HG03457 (cell line): ENCODE data around the gene TRMT2A.

Experiments used
- ATAC-seq: cut with Tn5 transposase; IDR thresholded peaks from one replicate; pipeline ENCODE4 v1.9.1; 2021; ENCODE audit warnings: moderate number of reproducible peaks; ENCODE audit not compliant: unreplicated experiment

Gene TRMT2A

DNA sequence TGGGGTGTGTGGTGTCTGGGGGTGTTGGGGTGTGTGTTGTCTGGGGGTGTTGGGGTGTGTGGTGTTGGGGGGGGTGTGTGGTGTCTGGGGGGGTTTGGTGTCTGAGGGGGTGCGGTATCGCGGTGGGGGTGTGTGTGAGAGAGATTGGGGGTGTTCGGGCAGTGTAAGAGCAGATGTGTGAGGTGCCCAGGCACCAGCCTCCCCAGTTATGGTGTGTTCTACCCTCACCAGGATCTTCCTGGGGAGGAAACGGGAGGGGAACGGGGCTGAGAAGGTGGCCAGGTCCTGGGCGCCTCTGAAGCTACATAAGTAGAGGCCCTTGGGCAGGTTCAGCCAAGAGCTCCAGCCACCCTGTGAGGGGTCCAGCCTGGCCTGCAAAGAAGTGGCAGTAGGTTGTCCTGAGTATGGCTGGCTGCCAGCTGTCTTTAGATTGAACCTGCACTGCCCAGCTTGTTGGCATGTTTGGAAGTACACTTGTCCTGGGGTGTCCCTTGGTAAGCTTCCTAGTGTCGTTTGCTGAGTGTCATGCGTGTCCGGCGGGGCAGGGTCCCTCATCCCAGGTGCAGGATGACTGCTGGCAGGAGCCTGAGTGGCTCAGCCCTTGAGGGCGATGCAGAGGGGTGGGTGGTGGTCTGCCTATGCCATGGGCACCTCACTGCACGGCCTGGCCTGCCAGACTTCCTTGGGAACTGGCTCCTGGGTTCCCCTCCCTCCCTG lies 6.5 kb upstream of the TRMT2A start:
- ATAC-seq: no peak

DNA sequence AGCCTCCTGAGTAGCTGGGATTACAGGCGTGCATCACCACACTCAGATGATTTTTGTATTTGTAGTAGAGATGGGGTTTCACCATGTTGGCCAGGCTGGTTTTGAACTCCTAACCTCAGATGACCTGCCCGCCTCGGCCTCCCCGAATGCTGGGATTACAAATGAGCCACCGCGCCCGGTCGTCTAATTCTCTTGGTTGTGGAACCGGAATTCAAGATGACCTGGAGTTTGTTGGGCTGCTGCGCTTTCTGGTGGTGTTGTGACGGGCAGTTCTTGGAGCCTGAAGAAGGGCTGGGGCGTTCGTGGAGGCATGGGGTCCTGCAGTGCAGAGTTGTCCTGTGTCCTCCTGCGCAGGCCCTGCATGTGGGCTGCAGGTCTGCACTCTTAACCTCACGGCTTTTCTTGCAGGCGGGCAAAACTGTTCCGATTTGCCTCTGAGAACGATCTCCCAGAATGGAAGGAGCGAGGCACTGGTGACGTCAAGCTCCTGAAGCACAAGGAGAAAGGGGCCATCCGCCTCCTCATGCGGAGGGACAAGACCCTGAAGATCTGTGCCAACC lies 4.9 kb upstream of the TRMT2A start:
- ATAC-seq: no peak

DNA sequence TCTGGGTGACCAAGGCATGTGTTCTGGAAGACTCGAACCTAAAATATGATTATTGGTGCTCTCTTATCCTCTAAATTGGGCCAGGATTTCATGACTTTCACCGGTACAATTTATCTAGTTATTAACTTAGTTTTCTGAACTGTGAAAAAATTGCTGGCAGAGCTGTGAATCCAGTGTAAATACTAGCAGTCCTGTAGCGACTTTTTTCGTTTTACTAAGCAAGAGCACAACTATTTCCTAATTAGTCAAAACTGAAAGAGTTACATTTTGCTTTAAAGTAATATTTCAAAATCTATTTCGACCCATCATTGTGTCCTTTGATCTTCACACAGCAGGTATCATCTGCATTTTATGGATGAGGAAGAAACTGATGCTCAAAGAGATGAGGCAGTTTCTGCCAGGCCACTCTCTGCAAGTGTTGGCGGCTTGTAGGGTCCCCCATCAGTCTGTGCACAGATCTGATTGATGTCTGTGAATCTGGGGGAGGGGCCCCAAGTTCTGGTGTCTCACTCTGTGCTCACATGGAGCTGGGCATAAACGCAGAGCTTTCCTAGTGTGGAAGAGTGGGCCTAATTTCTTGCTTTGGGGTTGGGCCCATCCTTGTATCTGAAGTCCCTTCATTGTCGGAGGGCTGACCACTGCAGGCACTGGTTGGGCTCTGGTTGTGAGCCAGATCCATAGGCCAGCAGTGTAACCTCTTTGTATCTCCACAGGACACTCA lies 1.4 kb upstream of the TRMT2A start:
- no peak for ATAC-seq

DNA sequence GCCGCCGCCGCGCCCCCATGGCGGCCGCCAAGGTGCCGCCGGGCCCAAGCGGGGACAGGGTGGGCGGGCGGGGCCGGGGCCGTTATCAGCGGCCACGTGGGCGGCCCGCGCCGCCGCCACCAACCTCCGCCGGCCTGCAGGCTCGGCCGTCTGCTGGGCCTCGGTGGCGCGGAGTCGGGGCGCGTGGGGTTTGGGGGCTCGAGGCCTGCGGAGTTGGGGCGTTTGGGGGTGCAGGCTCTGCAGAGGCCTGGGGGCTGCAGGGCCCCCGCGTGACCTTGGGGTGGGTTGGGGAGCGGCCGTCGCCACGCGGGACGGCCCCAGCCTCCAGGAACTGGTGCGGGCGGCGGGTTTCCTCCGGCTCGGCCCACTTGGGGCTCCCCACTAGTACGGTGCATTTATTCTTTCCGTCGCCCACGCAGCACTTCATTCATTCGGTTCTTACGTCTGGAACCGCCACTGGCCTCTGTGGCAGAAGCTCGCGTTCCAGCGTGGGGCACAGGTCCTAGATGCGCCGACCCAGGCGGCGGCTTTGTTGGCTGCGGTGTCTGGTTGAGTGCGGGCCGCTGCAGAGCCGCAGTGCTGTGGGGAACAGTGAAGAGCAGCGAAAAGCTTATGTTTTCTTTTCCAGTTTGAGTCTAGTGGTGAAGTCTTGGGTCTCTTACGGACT lies 740 bp upstream of the TRMT2A start:
- peak; percentile 8 for ATAC-seq

DNA sequence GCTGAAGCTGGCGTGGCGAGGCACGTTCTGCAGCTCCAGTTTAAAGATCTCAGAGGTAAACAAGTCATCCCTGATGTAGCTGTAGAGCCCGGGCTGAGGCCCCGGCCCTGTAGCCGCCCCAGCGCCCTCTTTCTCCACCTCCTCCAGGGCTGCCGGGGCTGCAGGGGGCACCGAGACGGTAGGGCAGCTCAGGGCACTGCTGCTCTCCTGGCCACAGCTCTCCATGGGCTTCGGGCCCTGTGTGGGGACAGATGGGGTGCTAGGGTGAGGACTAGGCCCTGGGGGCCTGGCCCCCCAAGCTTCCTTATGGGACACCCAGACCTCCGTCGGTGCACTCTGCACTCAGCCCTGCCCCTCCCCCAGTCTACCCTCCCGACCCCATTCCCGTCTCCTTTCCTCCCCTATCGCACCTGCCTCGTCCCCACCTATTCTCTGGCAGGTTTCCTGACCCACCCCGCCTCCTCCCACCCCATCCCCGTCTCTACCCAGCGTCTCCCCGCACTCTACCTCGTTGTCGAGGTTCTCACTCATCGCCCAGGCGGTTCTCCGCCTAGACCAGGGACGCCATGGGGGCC lies 563 bp downstream of the TRMT2A start:
- no peak for ATAC-seq

DNA sequence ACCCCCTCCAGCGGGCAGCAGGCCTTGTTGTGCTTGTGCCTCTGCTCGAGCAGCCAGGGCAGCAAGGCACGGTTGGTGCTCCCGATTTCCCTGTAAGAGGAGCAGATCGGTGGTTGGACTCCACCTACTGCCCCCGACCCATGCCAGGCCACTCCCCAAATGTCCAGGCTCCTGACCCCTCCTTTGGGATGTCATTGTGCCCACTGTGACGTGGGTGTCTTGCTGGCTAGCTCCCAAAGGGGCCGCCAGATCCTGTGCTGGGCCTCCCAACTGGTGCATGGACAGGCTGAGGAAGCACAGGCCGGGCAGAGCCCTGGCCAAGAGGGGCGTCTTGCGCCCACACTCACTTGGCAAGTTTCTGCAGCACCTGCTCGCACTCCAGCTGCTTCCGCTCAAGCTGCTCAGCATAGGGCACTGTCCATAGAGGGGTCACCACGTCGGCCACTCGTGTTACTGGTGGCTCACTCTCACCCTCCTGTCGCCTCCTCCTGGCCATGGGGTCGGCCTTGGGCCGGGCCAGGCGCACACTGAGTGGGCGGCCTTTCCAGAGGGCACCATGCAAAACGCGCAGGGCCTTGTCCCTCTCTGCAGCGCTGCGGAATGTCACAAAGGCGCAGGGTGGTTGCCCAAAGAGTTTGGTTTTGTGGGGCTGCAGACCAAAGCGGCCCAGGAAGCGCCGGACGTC lies 1.2 kb downstream of the TRMT2A start, which contains the start of gene RANBP1:
Gene RANBP1, plus strand, starts transcription at position 414 of the 685 bp plus-strand sequence. Its CDS starts 81 bp downstream, at position 495.
- no peak for ATAC-seq

DNA sequence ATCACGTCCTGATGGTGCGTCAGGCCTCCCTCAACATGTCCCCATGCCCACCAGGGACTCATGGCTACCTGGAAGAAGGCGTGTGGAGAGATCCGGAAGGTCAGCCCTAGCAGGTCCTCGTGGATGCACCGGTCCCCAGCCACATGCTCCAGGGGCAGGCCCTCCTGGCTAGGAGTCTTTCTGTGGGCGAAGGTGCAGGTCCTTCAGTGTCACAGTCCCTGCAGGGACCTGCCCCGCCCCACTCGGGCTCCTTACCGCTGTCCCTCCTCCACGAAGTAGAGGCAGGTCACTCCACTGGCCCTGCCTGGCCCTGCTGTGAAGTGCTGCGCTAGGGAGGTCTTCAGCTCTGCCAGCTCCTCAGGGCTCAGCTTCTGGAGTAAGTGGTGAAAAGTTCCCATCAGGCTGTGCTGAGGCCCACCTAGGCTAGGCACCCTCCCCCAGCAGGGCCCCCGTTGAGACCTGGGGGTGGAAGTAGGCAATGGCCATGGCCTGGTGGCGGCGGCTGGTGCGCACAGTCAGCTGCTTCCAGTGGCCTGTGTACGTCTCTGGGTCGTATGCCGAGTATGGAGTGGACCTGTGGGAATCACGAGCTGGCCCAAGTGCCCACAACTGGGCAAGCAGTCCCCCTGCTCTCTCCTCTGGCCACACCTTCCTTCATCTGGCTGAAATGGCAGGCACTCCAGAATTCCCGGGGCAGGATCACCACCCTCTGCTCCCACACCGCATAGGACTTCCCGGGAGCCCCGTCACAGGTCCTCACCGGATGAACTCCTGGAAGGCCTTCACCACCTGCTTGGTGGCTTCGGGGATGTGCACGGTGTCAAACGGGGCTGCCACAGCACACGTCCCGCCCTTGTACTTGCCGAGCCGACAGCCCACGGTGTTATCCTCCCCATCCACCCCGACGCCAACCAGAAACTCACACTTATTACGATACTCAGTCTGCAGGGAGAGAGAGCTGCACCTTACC lies 2.2 kb downstream of the TRMT2A start:
- no peak for ATAC-seq

DNA sequence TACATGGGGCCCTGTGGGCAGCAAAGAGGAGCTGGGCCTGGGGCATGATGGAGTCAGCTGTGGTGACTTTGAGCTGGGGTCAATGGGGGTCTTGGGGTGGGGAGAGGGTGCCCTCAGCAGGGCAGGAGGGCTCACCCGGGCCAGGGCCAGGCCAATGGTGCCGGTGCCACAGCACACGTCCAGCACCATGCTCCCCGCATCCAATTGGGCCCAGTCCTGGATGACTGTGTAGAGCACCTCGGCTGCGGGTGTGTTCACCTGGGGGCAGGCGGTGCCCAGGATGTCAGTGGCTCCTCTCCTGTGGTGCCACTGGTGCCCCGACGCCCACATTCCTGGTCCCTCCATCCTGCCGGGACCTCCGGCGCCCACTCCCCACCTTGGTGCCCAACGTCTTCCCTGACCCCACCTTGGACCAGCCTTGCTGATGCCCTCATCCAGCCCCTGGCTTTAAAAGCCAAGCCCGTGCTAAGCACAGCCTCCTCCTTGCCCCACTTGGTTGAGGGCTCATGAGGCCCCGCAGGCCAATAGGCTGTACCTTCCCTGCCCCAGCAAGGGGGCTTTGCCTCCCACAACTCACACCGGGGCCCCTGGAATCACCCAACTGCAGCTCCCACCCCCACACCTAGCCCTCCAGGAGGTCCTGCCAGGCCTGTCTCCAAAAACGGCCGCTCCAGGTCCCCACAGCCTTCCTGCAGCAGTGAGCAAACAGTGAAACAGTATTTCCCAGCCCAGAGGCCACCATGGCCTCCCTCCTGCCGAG lies 3.3 kb downstream of the TRMT2A start:
- ATAC-seq: no peak

DNA sequence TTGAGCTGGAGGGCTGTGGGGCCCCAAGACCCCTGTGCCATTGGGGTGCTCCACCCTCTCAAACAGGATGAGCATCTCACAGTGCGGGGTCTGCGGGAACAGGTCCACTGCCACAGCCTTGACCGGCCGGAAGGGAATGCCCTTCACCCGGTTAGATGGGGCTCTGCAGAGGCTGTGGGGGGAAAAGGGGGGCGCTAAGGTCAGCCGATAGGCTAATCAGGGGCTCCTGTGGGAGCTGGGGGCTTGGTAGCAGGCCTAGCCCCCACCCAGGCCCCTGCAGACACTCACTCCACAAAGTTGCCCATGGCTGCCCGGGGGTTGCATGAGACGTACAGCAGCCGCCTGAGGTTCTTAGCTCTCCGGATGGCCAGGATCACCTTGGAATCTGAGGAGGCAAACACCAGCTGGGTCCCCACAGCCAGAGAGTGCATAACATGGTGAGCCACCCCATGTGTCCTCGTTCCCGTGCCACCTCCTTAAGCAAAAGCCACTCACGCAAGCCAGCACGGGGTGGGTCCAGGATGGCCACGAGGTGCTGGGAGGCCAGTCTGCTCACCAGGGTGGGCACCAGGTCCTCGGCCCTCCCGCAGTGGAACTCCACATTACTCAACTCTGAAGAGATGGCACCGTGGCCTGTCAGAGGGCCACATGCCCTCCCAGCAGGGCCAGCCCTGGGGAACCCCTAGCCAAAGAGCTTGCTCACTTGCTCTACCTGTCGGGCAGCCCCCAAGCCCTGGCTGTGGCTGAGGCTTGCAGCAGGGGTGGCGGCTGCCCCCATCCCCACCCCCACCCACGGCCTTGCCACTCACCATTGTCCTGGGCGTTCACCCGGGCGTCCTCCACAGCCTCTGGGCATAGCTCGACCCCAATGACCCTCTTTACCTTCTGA lies 4.2 kb downstream of the TRMT2A start:
- ATAC-seq: no peak

DNA sequence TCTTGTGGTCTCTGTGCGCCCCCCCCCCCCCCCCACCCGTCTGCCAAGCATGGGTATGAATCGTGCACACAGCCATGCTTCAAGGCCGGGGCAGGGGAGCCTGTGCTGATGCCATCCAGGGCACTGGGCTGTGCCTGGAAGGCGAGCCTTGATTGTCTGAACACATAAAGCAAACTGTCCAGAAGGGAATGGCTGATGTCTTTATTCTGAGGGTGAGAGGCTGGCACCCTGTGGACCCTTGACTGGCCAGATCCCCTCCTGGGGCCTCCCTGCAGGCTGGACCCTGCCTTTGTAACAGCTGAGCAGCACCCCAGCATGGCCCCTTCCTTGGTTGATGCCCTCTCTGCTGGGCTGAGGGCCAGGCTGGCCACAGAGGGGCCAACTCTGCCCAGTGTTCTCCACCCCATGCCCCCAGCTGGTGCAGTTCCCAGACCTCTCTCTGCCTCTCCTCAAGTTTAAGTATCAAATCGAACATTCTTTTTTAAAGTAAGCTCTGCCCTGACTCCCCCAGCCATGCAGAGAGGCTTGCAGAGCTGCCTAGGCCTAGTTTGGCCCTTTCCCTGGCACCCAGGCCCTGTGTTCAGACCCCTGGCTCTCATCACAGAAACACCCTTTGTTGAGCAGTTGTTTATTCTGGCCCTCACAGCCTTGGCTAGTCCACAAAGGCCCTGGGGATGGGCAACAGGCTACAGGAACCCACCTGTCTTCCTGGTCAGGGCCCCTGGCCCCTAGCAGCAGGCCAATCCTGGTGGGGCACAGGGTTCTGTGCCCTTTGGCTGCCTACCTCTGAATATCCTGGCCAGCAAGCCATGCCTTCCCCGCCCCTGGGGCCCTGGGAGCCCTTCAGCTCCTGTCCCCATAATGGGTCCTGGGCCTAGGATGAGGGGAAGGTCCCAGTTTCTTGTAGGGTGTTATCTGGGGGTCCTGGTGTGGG lies 5.1 kb downstream of the TRMT2A start:
- no peak for ATAC-seq

DNA sequence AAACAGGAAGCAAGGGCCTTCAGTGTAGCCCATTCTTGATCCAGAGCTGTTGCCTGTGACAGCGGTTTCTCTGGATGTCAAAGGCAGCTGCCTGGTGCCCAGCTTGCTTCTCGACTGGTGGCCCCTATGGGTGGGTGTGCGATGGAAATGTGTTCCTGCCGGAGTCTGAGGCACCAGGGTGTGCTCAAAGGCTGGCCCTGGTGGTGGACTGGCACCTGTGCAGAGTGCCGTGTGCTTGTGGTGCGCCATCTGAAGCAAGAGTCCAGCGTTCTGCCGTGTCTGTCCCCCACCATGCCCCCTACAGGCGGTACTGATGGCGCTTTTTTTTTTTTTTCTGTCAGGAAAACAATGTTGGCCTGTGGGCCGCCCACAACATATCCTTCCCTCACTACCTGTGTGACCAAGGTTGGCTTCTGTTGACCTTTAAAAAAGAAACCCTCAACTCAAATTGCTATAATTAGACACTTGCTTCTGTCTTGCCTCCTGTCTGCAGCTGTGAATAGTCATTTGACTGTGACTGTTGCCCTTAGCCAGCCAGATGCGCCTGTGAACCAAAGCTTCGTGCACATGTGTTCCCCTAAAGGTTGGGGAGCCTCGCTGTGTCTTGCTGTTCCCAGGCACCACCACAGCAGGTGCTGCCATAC lies 5.9 kb downstream of the TRMT2A start:
- no peak for ATAC-seq

DNA sequence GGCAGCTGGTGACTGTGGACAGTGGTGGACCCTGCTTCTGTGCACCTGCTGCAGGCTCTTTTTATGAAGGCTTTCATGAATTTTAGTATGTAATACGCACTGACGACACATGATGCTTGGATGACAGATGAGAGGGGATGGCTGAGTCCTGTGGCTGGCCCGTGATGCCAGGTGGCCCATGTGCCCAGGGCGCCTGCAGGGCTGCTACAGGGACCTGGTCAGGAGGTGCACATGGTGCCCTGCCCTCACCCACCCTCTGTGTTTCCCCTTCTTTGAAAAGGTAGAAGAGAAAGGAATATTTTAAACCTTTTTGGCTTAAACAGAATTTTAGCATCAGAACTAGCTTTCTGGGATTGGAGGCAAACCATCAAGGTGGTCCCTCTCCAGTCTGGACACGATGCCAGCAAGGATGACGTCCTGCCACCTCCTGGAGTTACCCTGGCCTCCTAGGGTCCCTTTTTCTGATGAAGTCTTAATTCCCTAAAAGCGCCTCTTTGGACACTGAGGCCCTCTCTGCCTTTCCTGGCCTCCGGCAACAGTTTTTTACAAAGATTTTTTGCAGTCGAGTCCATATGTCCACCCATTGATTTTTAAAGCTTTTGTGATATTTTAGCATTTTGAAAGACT lies 6.6 kb downstream of the TRMT2A start:
- ATAC-seq: no peak

DNA sequence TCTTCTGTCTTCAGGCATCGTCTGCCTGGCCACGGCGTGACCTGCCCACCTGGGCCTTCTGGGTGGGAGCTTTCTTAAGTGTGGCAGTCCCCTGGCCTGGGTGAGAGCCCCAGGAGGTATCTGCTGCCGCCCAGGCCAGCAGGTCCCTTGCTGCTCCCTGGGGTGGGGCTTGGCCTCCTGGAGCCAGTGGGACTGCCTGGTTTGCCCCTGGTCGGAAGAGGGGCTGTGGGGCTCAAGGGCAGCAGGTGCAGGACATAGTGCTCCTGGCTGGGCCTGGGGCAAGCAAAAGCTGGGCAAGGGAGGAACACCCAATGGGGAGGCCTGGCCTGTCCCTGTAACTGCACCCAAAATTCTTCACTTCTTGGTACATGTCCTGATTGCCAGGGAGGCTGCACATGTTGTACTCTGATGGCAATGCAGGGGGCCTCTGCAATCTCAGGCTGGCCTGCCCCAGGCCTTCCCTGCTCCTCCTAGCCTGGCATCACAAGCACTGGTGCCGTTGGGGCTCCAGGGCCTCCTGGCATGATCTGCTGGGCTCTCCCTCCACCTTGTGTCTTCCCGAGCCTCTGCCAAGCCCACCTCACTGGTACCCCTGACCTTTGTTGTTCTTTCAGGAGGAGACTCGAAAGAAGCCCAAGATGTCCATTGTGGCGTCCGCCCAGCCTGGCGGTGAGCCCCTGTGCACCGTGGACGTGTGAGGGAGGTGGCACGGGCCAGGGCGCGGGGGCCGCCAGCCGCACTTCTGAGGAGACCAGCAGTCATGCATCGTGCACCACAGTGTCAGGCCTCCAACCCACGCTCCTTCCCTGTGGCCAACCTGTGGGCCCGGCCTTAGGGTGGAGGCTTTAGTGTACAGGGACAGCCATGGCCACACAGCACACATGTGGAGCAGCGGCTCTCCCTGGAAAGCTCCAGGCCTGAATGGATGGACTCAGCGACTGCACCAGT lies 7.3 kb downstream of the TRMT2A start:
- no peak for ATAC-seq

DNA sequence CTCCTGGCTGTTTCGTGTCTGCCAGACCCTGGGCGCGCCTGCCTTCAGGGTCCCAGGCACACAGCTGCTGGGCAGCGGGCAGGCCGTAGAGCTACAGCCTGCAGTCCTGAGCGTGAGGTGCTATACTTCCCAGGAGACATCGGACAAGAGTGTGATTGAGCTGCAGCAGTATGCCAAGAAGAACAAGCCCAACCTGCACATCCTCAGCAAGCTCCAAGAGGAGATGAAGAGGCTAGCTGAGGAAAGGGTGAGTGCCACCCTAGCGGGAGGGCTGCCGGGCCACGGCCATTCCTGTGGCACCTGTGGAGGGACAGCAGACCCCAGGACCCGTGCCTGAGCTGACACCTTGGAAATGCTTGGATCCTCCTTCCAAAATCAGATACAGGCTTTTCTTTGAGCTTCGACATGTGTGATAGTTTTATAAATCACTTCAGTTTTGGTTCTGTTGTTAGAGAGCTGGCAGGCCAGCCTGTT lies 8.2 kb downstream of the TRMT2A start:
- ATAC-seq: no peak
